T-cell (primary cell): ENCODE results near the gene PCGF6. TPM values are rescaled to one million over a fixed set of nuclear protein-coding genes. Genes with fewer than 3 reads are reported as not detected.
A peak's percentile ranks its signal among the peaks of the same experiment; 100 is the strongest.

Experiments used
- ATAC-seq, 4 experiments: fragments of 200-7000 bp in 3 of 4; fragments of 150-1000 bp in 1 of 4; cut with Tn5 transposase; replicated peaks in 1 of 4; 1 replicate in 3 of 4; 2 replicates in 1 of 4; pipeline ENCODE4 v1.10.0; 2021; ENCODE audit warnings: moderate library complexity in 3 of 4, mild to moderate bottlenecking in 2 of 4, moderate number of reproducible peaks in 1 of 4
- CTCF ChIA-PET, 2 donors: fragments of 300-600 bp; sonication (Branson Sonifier 250); formaldehyde crosslinking; loops; one replicate each; lab custom pipeline; 2022; ENCODE audit warnings: antibody characterized with exemption in 2 of 2; lab: Charles Lee
- POLR2A ChIA-PET, 2 donors: fragments of 300-600 bp; sonication (Branson Sonifier 250); formaldehyde crosslinking; loops; one replicate each; lab custom pipeline; 2022; ENCODE audit warnings: antibody characterized with exemption in 2 of 2; lab: Charles Lee
- DNase-seq, 35 experiments: peaks; one replicate each; pipeline versions ENCODE4 v3.0.0 to v3.0.0-alpha.2; 2013 to 2023
- H3K27ac ChIP-seq: one replicate; pipeline ENCODE4 v1.5.1; 2013; ENCODE audit warnings: low read length
- H3K27me3 ChIP-seq, 2 experiments: replicated peaks in 1 of 2; 1 replicate in 1 of 2; 2 replicates in 1 of 2; pipeline versions ENCODE4 v1.6.1 to v1.7.0; 2013; ENCODE audit warnings: low read length in 1 of 2, mixed read lengths in 1 of 2; ENCODE audit not compliant: control insufficient read depth in 2 of 2, insufficient read depth in 2 of 2; ENCODE audit errors: extremely low read depth in 1 of 2
- H3K36me3 ChIP-seq, 2 donors: 1 replicate in 1 of 2; 2 replicates in 1 of 2; pipeline versions ENCODE4 v1.6.1 to v1.7.0; 2013; ENCODE audit warnings: low read length in 1 of 2; ENCODE audit not compliant: control insufficient read depth in 2 of 2, insufficient read depth in 1 of 2; ENCODE audit errors: extremely low read depth in 1 of 2
- H3K4me1 ChIP-seq, 2 experiments: 1 replicate in 1 of 2; 2 replicates in 1 of 2; pipeline versions ENCODE4 v1.6.1 to v1.7.0; 2013; ENCODE audit warnings: low read length in 2 of 2, mixed read lengths in 1 of 2; ENCODE audit not compliant: insufficient read depth in 2 of 2, control insufficient read depth in 1 of 2; ENCODE audit errors: extremely low read depth in 1 of 2
- H3K4me3 ChIP-seq, 2 donors: 1 replicate in 1 of 2; 2 replicates in 1 of 2; pipeline versions ENCODE4 v1.5.1 to v1.7.0; 2013; ENCODE audit warnings: mild to moderate bottlenecking in 2 of 2, low read length in 1 of 2, moderate library complexity in 1 of 2; ENCODE audit not compliant: control insufficient read depth in 1 of 2; ENCODE audit errors: extremely low read depth in 1 of 2
- H3K9me3 ChIP-seq: 2 replicates; pipeline ENCODE4 v1.7.0; 2013
- H3K27ac Mint-ChIP-seq, 2 donors: one replicate each; pipeline ENCODE4 v1.8.0; 2020 to 2021; ENCODE audit warnings: mild to moderate bottlenecking in 2 of 2, mixed read lengths in 2 of 2
- H3K27me3 Mint-ChIP-seq, 2 donors: one replicate each; pipeline ENCODE4 v1.8.0; 2021 to 2022; ENCODE audit warnings: mixed read lengths in 2 of 2
- H3K36me3 Mint-ChIP-seq: one replicate; pipeline ENCODE4 v1.8.0; 2021; ENCODE audit warnings: mixed read lengths
- H3K4me1 Mint-ChIP-seq, 3 donors: one replicate each; pipeline ENCODE4 v1.8.0; 2020 to 2022; ENCODE audit warnings: mixed read lengths in 3 of 3, mild to moderate bottlenecking in 1 of 3
- H3K4me3 Mint-ChIP-seq, 3 donors: one replicate each; pipeline ENCODE4 v1.8.0; 2020 to 2022; ENCODE audit warnings: mild to moderate bottlenecking in 3 of 3, mixed read lengths in 3 of 3, moderate library complexity in 3 of 3
- H3K9me3 Mint-ChIP-seq, 3 donors: one replicate each; pipeline ENCODE4 v1.8.0; 2020 to 2022; ENCODE audit warnings: mixed read lengths in 3 of 3
- WGBS: methylation state at CpG from one replicate; pipeline ENCODE4 v1.1.5; 2013; ENCODE audit warnings: missing lambda C conversion rate; ENCODE audit not compliant: insufficient coverage; 5-methylcytosine and 5-hydroxymethylcytosine counted together
- total RNA-seq, 35 experiments: library from RNA in 6 of 35; stranded (reverse) in 6 of 35; fragments of 120-200 nt in 1 of 35; gene quantifications; one replicate each; pipeline versions ENCODE4 v1.2.1 to v1.2.4 and lab custom pipeline; 2013 to 2026

Gene PCGF6
- total RNA-seq, 5 donors from 2014 or later (not counting 1 experiment from before 2014, with no cell fraction given) = 4.7 to 8.3 (median 7.6) TPM

GRCh38 chr10:103394180-103394579 lies 43.2 kb upstream of the PCGF6 start:
- ChIA-PET CTCF (interaction anchor here (0.6 kb wide), 2 partner anchors 44 to 89 kb away, joined by 3 to 7 read pairs; partner anchors contain the start of gene PCGF6 (in 1 of the 2)), POLR2A (no interaction called here)
- DNase-seq = no peak
- WGBS = no CpG with 5 or more reads among the region's 14 CpGs
- peaks cover 0 to 37% of the 10 kb centered on the region in 2 donors for H3K36me3 ChIP-seq
- Mint-ChIP-seq H3K36me3 (peaks cover 10% of the 10 kb centered on the region), H3K9me3 (no peaks in the 10 kb centered on the region), H3K27me3 (no peaks in the 10 kb centered on the region), H3K4me3 (peak overlapping the region; percentile 51 to 95 (median 57)), H3K27ac (peak overlapping the region in 1 of 2 donors; percentile 55), H3K4me1 (peaks cover 55 to 58% (median 56%) of the 10 kb centered on the region in 3 donors)
- peaks cover 5 to 23% of the 10 kb centered on the region in 2 experiments for H3K4me1 ChIP-seq
- H3K9me3 ChIP-seq = no peaks in the 10 kb centered on the region
- ATAC-seq = no peak
- H3K4me3 ChIP-seq = no peak overlapping the region
- no peak overlapping the region for H3K27ac ChIP-seq
- no peaks in the 10 kb centered on the region for H3K27me3 ChIP-seq

GRCh38 chr10:103382769-103383168 lies 31.8 kb upstream of the PCGF6 start:
- Histone ChIP-seq H3K4me3 (no peak overlapping the region), H3K27me3 (no peaks in the 10 kb centered on the region), H3K9me3 (no peaks in the 10 kb centered on the region), H3K4me1 (no peaks in the 10 kb centered on the region), H3K36me3 (peaks cover 12 to 36% of the 10 kb centered on the region in 2 donors), H3K27ac (no peak overlapping the region)
- Mint-ChIP-seq H3K27ac (no peak overlapping the region), H3K27me3 (no peaks in the 10 kb centered on the region), H3K4me3 (no peak overlapping the region), H3K9me3 (no peaks in the 10 kb centered on the region), H3K4me1 (no peaks in the 10 kb centered on the region), H3K36me3 (peaks cover 34% of the 10 kb centered on the region)
- ChIA-PET CTCF (no interaction called here), POLR2A (no interaction called here)
- ATAC-seq (no peak), DNase-seq (no peak)
- 100% methylated on average over 2 of the region's 5 CpGs for whole genome bisulfite sequencing

DNA sequence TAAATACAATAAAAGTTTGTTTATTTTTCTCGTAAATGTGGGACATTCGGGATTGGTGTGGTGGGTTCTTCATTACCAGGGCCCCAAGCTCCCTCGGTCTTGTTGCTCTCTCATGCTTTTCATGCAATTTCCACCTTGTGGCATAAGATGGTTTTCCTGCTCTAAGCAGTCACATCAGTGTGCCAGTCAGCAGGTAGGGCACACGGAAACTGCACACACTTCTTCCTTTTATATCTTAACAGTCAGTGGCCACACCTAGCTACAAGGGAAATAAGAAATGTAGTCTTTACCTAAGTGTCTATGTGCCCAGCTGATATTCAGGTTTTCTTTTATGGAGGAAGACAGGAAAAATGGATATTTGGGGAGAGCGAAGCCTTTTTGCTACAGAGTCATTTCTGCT lies 23.3 kb upstream of the PCGF6 start:
- Histone ChIP-seq H3K4me3 (no peak overlapping the region), H3K27me3 (no peaks in the 10 kb centered on the region), H3K9me3 (no peaks in the 10 kb centered on the region), H3K36me3 (peaks cover 2 to 34% of the 10 kb centered on the region in 2 donors), H3K27ac (no peak overlapping the region), H3K4me1 (peaks cover 12 to 19% of the 10 kb centered on the region in 2 experiments)
- CTCF ChIA-PET = no interaction called here
- POLR2A ChIA-PET = interaction anchor here in 1 of 2 donors (0.5 kb wide), 1 partner anchor 50 kb away, joined by 3 read pairs; no protein-coding TSS in a partner anchor
- WGBS = 83% methylated on average over 4 of the region's 5 CpGs
- ATAC-seq = peak in 1 of 4 experiments; percentile 55
- H3K4me3 Mint-ChIP-seq = no peak overlapping the region
- H3K27me3 Mint-ChIP-seq = no peaks in the 10 kb centered on the region
- peaks cover 37% of the 10 kb centered on the region for H3K36me3 Mint-ChIP-seq
- H3K9me3 Mint-ChIP-seq = no peaks in the 10 kb centered on the region
- no peak for DNase-seq
- H3K27ac Mint-ChIP-seq = no peak overlapping the region
- peaks cover 21 to 30% (median 26%) of the 10 kb centered on the region in 3 donors for H3K4me1 Mint-ChIP-seq

GRCh38 chr10:103373544-103373943 lies 22.6 kb upstream of the PCGF6 start:
- Histone ChIP-seq H3K4me1 (peaks cover 19 to 25% of the 10 kb centered on the region in 2 experiments), H3K4me3 (peak overlapping the region in 1 of 2 donors; percentile 23), H3K27ac (no peak overlapping the region), H3K36me3 (peaks cover 2 to 30% of the 10 kb centered on the region in 2 donors), H3K27me3 (no peaks in the 10 kb centered on the region), H3K9me3 (no peaks in the 10 kb centered on the region)
- DNase-seq = no peak
- Mint-ChIP-seq H3K36me3 (peaks cover 34% of the 10 kb centered on the region), H3K27me3 (no peaks in the 10 kb centered on the region), H3K4me3 (peak overlapping the region in 1 of 3 donors; percentile 20), H3K9me3 (no peaks in the 10 kb centered on the region), H3K4me1 (peaks cover 25 to 30% (median 28%) of the 10 kb centered on the region in 3 donors), H3K27ac (peak overlapping the region; percentile 40 to 50)
- POLR2A ChIA-PET = interaction anchor here in 1 of 2 donors (0.5 kb wide), 1 partner anchor 51 kb away, joined by 3 read pairs; no protein-coding TSS in a partner anchor
- WGBS = no CpG with 5 or more reads among the region's 3 CpGs
- CTCF ChIA-PET = no interaction called here
- peak in 1 of 4 experiments; percentile 28 for ATAC-seq

DNA sequence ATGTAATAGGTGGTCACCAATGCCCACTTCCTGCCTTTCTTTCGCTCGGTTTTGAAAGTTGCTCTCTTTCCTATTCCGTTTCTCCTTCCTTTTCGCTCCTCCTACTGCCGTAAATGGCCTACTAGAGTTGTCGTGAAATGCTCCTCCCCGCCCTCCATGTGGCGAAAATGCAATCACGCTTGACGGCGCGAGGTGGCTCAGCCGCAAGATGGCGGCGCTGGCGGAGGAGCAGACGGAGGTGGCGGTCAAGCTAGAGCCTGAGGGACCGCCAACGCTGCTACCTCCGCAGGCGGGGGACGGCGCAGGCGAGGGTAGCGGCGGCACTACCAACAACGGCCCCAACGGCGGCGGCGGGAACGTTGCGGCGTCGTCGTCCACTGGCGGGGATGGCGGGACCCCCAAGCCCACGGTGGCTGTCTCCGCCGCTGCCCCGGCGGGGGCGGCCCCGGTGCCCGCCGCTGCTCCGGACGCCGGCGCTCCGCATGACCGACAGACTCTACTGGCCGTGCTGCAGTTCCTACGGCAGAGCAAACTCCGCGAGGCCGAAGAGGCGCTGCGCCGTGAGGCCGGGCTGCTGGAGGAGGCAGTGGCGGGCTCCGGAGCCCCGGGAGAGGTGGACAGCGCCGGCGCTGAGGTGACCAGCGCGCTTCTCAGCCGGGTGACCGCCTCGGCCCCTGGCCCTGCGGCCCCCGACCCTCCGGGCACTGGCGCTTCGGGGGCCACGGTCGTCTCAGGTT lies 17.0 kb upstream of the PCGF6 start, which contains the start of gene TAF5:
TAF5 (plus strand) TSS at position 195 of the 737 bp plus-strand sequence; CDS start at position 209, 14 bp downstream.
- ATAC-seq (peak; percentile 67 to 78 (median 74)), DNase-seq (peak; percentile 71 to 95 (median 87))
- Mint-ChIP-seq H3K27ac (peak within 1 kb of the TSS; percentile 91 to 92), H3K9me3 (no peaks in the 10 kb centered on the region), H3K36me3 (no peaks in the 10 kb centered on the region), H3K4me1 (peaks cover 17 to 23% (median 22%) of the 10 kb centered on the region in 3 donors), H3K27me3 (no peaks in the 10 kb centered on the region), H3K4me3 (peak within 1 kb of the TSS; percentile 83 to 93 (median 89))
- H3K27me3 ChIP-seq = no peaks in the 10 kb centered on the region
- under 1% methylated on average over 80 of the region's 81 CpGs for WGBS
- peaks cover 9 to 22% of the 10 kb centered on the region in 2 experiments for H3K4me1 ChIP-seq
- POLR2A ChIA-PET = interaction anchor here (0.6 to 0.7 kb wide), 4 partner anchors 22 to 1557 kb away, joined by 3 to 5 read pairs (median 4); no protein-coding TSS in a partner anchor
- peak within 1 kb of the TSS; percentile 63 to 83 for H3K4me3 ChIP-seq
- peak within 1 kb of the TSS; percentile 35 for H3K27ac ChIP-seq
- no peaks in the 10 kb centered on the region for H3K9me3 ChIP-seq
- peaks cover 0 to 2% of the 10 kb centered on the region in 2 donors for H3K36me3 ChIP-seq
- CTCF ChIA-PET = interaction anchor here in 1 of 2 donors (0.6 to 1.1 kb wide), 3 partner anchors 25 to 450 kb away, joined by 3 to 4 read pairs (median 4); partner anchors contain the start of gene CNNM2

GRCh38 chr10:103367379-103367781 lies 16.4 kb upstream of the PCGF6 start:
- H3K36me3 ChIP-seq = peaks cover 0 to 2% of the 10 kb centered on the region in 2 donors
- peaks cover 8 to 22% of the 10 kb centered on the region in 2 experiments for H3K4me1 ChIP-seq
- peak in 4 of 35 experiments; percentile 3 to 8 (median 6) for DNase-seq
- Mint-ChIP-seq H3K36me3 (no peaks in the 10 kb centered on the region), H3K4me1 (peaks cover 17 to 23% (median 22%) of the 10 kb centered on the region in 3 donors), H3K27ac (peak overlapping the region; percentile 91 to 92), H3K27me3 (no peaks in the 10 kb centered on the region), H3K9me3 (no peaks in the 10 kb centered on the region), H3K4me3 (peak overlapping the region; percentile 83 to 93 (median 89))
- ATAC-seq = no peak
- 60% methylated on average over 1 of the region's 10 CpGs for WGBS
- H3K27me3 ChIP-seq = no peaks in the 10 kb centered on the region
- ChIA-PET POLR2A (interaction anchor here (0.6 to 0.7 kb wide), 9 partner anchors 13 to 1971 kb away, joined by 3 to 9 read pairs (median 5); partner anchors contain the start of gene SFR1 (in 1 of the 2)), CTCF (interaction anchor here in 1 of 2 donors (0.6 to 1.1 kb wide), 4 partner anchors 26 to 449 kb away, joined by 3 to 4 read pairs (median 4); partner anchors contain the start of gene CNNM2)
- H3K9me3 ChIP-seq = no peaks in the 10 kb centered on the region
- peak overlapping the region; percentile 35 for H3K27ac ChIP-seq
- H3K4me3 ChIP-seq = peak overlapping the region; percentile 63 to 83
